GM18511 (cell line): ENCODE results near the gene PDIA2.
"Not testable (repeated sequence)": the region's sequence is repeated elsewhere in the genome, so short reads cannot be mapped to it uniquely, and the experiment has no call there.

Experiments used
- ATAC-seq: cut with Tn5 transposase; IDR thresholded peaks from one replicate; pipeline ENCODE4 v1.9.1; 2021; ENCODE audit warnings: mild to moderate bottlenecking, moderate library complexity; ENCODE audit not compliant: unreplicated experiment

PDIA2 gene

DNA sequence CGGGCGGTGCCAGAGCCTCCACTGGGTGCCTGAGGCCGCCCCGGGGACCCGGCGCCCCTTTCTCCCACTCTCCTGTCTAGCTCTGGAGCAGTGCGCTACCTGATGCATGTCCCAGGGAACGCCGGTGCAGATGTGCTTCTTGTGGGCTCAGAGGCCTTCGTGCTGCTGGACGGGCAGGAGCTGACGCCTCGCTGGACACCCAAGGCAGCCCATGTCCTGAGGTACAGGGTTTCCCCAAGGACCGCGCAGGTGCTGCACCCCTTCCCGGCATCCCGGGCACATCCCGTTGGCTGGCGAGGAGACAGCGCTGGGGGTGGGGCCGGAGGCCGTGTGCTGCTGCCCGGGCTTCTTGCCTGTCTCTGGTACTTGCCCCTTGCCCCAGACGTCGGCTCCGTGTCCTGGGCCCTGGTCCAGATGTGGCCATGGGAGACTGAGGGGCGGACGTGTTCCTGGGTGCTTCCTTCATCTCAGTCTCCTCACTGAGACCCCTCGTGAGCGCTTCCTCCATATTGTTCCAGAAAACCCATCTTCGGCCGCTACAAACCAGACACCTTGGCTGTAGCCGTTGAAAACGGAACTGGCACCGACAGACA lies 19.7 kb upstream of the PDIA2 start:
- ATAC-seq: no peak

DNA sequence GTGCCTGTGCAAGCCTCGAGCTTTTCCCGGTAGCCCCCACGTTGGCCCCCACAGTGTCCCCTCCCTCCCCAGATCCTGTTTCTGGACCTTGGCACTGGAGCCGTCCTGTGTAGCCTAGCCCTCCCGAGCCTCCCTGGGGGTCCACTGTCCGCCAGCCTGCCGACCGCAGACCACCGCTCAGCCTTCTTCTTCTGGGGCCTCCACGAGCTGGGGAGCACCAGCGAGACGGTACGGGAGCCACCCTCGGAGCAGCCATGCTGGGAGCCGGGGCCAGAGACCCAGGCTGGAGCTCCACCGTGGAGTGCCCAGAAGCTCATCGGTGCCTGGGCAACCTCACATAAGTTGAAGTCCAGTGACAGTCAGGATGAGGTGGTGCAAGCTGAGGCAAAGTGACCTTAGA lies 19.0 kb upstream of the PDIA2 start:
- ATAC-seq: no peak

DNA sequence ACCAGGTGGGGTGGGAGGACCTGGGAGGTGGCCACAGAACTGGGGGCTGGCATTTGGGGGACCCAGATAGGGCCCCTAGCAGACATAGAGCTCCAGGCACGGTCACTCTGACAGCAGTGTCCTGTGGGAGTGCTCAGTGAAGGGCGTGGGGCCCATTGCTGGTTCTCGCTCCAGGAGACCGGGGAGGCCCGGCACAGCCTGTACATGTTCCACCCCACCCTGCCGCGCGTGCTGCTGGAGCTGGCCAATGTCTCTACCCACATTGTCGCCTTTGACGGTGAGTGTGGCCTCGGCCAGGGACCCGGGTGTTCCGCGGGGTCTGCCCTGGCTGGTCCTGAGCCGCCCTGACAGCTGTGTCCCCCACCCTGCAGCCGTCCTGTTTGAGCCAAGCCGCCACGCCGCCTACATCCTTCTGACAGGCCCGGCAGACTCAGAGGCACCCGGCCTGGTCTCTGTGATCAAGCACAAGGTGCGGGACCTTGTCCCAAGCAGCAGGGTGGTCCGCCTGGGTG lies 18.5 kb upstream of the PDIA2 start:
- no peak for ATAC-seq

DNA sequence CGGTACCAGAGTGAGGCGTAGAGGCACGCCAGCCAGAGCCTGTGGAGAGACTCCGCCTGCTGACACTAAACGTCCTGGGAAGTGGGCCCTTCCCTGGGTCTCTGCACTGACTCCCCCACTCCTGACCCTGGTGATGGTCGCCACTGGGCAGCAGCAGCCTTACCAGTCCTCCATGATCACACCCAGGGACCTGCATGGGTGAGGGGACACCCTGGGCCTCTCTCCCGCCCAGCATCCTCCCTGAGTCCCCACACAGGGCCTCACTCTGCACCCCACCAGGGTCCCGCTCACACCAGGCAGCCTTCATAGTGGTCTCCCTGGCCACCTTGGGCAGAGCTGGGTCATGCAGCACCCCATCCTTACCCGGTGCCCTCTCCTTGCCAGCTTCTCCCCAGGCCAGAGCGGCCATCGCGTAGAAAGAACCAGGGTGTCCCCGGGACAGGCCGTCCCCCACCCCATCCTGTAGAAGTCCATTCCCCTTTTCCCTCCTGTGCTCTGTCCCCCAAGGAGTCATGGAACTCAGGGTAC lies 17.9 kb upstream of the PDIA2 start:
- no peak for ATAC-seq

DNA sequence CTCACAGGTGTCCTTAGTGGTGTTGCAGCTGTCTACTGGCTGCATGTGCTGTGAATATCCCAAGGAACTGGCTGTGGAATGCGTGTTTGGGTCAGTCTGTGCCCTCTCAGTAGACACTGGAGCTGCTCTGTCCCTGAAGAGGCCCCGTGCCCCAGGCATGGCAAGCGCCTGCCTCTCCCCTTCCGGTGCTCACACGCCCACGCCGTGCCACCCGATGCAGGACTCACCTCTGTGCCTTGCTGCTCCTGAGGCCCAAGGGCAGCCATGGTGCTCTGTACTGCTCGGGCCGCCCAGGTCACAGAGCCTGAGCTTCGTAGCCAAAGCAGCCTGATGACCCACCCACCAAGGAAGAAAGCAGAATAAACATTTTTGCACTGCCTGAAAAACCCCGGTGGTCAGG lies 17.3 kb upstream of the PDIA2 start:
- ATAC-seq: no peak

DNA sequence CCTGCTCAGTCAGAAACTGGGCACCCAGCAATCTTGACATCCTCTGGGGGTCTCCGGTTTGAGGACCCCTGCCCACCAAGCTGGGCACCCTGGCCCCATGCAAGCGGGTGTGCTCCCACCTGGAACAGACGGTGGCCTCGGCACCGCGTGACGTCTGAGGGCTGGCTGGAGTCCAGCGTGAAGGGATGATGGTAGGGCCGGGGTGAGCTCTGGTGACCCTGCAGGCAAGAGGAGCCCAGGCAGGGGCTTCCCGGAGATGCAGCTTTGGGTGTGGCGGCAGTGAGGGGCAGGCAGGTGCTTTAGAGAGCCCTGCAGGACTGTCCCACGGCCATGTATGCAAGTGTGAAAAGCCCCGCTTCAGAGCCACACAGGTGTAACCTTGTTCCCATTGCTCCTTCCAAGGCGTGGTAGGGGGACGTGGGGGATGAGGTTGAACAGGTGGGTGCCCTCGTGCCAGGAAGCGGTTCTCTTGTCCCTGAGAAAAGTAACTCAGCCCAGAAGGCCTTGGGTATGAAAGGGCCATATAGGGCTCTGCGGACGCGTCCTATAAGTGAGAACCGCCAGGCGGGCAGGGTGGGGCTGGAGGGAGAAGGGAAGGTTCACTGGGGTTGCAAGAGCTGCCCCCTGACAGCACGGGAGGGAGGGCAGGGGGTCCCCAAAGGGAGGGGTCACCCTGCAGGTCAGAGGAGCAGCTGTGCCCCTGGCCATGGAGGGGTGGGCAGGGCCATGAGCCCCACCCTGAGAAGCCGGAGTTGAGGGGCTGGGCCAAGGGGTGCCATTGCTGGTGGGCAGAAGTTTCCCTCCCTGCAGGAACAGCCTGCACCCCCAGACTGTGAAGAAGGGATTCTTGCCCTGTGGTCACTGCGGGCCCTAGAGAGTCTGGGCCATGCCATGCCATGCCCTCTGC lies 16.5 kb upstream of the PDIA2 start:
- no peak for ATAC-seq

DNA sequence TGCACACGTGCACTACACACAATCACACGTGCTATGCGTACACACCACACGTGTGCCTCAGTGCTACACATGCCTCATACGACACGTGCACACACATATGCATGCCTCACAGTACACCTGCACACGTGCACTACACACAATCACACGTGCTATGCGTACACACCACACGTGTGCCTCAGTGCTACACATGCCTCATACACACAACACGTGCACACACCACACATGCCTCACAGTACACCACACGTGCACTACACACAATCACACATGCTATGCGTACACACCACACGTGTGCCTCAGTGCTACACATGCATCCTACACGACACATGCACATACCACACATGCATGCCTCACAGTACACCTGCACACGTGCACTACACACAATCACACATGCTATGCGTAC lies 15.4 kb upstream of the PDIA2 start:
- ATAC-seq: not testable (repeated sequence)

DNA sequence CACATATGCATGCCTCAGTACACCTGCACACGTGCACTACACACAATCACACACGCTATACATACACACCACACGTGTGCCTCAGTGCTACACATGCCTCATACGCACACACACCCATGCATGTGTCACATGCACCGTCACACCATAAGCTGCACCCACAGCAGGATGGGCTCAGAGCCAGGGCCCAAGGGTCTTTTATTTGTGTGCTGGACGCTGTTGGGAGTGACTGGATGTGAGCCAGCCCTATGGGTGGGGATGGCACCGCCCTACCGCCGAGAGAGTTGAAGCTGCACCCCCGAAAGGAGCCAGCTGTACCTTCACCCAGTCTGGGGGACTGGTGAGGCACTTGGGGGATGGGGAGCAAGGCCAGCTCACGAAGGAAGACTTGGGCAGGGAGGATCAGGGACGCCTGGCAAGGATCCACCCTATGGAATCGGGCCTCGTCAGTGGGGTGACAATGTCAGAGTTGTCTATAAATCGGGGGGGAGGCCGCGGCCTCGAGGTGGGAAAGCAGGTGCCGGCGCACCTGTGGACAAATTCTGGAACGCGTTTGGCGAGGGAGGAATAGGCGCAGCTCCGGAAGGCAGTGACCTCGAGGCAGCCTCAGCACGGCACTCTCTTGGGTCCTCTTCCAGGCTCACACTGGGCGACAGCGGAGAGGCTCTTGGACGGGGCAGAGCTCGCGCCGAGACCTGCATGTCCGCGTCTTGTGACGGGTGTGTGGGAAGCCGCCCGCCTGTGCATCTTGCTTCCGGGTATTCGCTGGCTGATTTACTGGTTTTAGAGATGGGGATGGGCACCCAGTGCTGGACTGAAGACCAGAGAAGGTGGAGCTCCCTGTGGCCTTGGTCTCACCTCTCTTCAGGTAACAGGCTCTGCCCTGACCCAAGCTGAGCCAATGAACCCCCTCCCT lies 14.6 kb upstream of the PDIA2 start:
- no peak for ATAC-seq

DNA sequence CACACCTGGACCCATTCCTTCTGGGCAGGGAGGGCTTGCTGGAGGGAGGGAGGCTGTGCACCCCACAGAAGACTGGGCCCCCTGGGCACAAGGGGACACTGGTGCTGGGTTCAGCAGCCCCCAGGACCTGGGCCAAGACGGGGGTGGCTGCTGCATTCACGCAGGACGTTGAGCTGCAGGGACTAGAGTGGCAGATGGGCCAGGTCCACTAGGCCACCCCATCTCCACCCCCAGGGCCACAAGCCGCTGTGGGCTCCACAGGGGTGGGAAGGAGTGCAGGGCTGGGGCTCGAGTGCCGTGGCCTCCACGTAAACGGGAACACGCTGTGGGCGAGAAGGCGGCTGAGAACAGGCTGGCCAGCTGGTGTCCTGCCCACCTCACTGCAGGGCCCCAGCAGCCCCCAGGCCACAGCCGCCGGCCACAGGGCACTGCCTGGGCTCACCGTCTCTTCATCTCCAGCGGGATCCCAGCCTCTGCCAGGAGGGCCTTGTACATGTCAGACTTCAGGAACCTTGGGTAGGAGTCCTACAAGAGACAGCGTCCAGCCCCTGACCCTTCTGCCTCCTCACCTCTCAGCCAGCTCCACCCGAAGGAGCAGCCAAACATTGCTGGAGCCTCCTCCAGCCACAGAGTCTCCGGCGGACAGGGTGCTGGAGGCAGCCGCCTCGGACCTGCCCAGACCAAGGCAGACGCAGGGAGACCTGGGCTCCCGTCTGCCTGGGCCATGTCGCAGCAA lies 13.7 kb upstream of the PDIA2 start:
- ATAC-seq: no peak

DNA sequence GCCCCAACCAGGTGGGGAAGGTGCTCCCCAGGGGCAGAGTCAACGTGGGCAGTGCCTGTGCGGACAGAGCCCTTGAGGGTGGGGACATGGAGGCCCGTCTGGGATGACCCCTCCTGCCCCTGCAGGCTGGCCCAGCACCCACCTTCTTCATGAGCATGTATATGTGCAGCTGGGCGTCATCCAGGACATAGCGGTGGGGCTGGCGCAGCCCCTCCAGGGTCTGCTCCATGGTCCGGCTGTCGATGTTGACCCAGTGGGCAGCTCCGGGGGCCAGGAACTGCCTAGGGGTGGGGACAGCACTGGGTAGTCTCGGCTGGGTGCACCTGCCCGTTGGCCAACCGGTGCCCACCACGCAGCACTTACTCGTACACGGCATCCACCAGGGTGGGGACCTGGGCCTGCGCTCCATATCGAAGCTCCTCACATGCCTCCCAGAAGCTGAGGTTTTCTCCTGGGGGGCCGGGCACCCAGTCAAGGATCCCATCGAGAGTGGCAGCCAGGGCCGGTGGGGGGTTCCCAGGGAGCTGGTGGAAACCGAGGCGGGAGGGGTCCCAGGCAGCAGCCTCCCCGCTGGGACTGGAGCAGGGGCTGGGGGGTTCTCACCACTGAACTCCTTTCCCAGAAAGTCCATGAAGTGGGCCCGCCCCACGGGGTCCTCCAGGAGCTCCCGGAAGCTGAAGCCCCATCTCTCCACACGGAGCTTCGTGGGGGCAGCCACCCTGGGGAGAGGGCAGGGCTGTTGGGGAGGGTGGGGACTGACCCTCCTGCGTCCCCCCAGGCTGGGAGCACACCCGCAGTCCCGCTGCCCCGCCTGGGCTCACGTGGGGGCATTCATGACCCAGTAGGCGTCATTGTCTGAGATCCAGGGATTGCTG lies 12.3 kb upstream of the PDIA2 start:
- no peak for ATAC-seq

DNA sequence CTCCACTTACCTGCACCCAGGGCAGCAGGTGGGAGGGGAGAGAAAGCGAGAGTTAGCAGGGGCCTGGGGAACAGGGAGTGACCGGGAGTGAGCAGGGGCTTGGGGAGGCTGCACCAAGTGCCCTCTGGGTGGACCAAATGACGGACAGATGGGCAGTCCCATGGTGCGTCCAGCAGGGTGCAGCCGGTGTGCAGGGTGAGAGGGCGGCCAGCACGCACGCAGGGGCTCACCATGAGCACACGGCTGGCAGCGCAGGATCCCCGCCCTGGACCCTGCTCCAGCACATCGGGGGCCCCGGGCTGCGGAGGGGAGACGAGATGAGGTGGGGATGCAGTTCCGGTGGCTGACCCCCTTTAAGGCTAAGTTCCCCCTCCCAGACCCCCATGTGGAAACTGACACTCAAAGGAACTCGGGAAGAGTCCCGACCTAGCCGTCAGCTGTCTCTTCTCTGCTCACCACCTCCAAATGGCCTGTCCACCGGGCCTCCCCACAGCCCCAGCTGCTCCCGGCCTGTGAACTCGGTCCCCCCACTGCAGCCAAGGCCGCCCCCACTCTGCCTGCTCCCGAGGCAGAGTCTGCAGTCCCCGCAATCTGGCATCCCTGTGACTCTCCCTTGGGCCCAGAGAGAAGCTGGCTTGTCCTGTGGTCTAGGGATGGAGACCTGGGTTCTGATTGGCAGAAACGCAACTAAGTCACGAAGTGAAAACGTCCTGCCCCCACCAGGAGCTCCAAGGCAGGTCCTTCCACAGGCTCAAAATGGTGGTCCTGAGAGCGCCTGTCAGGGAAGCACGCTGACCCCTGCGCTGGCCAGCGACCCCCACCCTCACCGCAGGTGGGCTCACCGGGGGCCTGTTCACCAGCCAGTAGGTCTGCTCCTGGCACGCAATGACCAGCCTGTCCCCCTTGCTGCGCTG lies 10.1 kb upstream of the PDIA2 start:
- ATAC-seq: no peak

DNA sequence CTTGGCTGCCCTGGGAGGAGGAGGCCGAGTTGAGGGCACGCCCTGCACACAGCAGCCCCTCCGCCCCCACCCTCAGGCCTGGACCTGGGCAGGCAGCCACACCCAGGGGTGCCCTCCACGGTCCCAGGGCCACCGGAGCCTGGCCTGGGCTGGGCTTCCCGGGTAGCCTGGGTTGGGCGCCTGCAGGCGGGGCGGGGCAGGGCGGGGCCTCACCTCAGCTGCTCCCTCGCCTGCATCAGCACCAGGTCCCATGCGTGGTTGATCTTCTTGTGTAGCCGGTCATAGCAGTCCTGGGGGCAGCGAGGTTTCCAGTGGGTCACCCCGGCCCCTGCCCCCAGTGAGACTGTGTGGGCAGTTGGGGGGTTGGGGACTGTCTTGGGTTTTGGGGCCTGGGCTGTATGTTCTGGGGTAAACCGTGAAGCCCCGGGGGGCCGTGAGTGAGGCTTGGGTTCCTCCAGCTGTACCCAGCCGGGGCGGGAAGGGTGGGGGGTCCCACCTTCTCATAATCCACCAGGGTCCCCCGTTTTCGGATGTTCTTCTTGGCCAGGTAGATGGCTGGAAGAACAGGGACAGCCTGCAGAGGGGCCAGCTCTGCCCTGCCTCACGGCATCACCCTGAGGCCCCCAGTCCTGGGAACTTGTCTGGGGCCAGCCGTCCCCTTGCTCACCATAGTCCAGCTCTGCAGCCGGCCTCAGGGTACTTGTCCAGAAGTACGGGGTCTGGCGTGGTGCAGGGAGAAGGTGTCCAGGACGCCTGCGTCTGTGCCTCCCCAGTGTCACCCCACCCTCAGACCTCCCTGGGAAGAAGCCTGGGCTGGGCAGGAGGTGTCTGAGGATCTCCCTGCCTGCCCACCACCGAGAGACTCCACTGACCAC lies 9.2 kb upstream of the PDIA2 start:
- no peak for ATAC-seq

DNA sequence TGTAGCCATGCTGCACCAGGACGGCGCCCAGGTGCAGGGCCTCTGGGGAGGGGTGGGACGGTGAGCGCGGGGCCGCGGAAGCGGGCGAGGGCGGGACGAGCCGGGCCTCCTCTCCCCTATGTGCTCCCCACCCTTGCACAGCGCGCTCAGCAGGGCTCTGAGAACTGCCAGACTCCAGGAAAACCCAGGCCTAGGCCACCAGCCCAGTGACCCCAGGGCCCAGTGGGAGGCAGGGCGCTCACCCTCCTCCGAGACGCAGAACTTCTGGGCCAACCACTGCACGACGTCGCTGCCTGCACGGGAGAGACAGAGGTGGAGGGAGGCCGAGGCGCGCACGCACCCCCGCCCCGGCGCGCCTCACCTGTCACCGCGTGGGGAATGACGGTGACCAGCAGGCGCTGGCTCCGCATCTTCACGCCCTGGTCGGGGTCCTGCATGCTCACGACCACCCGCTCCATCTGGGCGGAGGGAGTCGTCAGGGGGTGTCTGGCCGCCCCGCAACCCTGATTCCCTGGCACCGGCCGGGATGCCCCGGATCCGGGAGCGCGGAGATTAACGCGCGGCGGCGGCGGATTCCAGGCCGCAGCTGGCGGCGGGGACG lies 7.8 kb upstream of the PDIA2 start:
- ATAC-seq: no peak

DNA sequence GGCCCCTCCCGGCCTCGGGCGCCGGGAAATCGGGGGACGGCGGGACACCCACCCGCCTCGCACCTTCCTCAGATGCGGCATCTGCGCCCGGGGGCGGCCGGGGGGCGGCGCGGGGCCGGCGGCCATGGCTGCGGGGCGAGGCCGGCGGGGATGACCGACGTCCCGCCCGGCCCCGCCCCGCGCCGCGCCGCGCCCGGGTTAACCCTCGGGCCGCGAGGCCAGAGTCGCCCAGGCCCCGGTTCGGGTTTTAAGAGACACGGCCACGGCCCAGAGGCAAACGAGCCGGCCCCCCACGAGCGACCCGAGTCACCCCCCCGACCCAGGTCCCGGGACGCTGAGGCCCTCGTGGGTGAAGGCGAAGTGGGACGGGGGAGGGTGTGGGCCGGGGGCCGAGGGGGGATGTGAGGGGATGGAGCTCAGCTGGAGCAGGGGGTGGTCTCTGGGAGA lies 7.2 kb upstream of the PDIA2 start, which contains the start of gene RGS11:
Gene RGS11 (minus strand): TSS at position 159 of the 447 bp plus-strand sequence. CDS start 33 bp downstream, at position 126.
- ATAC-seq: no peak

DNA sequence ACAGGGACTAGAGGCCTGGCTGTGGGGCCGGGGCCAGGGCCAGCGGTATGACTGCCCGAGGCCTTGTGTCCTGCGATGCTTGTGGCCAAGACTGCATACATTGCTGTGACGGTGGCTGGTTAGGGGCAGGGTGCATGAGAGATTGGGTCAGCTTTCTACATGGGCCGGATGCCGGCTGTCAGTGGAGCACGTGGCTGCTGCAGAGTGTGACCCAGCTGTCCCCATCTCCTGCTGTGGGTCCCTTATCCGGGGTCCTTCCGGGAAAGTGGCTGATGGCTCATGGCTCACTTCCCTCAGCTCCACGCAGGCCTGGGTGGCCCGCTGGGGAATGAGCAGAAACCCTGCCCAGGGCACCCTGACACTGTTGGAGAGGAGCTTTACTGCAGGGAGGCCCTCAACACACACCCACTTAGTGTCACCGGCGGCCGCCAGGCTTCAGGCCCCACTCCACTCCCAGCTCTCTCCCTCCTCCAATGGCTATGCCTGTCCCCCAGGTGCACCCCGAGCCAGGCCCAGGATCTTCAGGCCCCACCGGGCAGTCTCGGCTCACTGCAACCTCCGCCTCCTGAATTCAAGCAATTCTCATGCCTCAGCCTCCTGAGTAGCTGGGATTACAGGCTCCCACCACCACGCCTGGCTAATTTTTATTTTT lies 6.4 kb upstream of the PDIA2 start:
- no peak for ATAC-seq

DNA sequence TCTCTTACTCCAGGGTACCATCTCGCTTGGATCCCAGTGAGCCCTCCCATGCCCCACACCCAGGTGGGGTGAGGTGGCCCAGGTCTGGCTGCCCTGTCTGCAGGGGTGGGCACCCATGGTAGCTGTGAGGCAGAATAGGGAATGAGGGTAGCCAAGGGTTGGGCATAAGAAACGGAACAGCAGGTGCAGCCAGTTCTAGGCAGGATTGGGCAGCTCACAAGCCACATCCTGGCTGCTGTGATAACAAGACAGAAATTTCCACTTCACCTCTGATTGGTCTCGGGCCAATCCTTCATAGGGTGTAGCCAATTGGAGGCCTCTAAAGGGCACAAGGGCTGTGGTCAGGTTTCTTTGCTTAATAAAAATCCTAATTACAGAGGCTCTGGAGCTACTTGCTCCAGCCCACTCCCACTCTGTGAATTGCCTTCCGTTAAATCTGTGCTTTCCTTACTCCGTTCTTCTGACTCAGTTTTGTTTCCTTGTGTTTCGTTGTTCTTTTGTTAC lies 4.0 kb upstream of the PDIA2 start:
- no peak for ATAC-seq
